ENCODE data around the gene EXO5.
"Not testable (repeated sequence)": the region's sequence is repeated elsewhere in the genome, so short reads cannot be mapped to it uniquely, and the experiment has no call there.

The EXO5 gene

DNA sequence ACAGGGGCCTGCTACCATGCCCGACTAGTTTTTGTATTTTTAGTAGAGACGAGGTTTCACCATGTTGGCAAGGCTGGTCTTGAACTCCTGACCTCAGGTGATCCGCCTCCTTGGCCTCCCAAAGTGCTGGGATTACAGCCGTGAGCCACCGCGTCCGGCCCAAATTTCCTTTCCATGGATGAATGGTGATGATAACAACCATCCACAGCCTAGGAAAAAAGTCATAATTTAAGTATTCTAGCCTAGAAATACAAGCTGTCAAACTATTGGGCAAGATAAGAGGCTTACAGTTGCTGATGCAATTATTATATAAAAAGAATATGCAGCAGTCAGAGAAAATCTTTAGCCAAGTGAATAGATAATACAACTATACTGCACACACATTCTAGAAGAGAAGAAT lies 46.2 kb downstream of the EXO5 start:
- not testable (repeated sequence) for DNase-seq (ENCODE audit: low read depth)

DNA sequence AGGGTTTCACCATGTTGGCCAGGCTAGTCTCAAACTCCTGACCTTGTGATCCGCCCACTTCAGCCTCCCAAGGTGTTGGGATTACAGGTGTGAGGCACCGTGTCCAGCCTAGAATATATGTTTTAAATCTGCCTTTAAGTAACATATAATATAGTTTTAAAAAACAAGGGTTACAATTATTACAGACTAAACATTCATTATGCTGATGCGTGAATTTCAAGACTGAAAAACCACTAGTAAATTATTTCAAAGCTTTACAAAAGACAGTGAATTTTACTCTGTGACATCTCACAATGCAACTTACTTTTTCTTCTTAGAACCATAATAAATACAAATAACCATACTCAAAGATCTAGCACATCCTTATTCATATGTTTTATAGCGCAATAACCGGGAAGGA lies 47.6 kb downstream of the EXO5 start:
- DNase-seq (ENCODE audit: low read depth): no peak

GRCh38 chr1:40558241-40558640 lies 49.7 kb downstream of the EXO5 start:
- not testable (repeated sequence) for DNase-seq (ENCODE audit: low read depth)

DNA sequence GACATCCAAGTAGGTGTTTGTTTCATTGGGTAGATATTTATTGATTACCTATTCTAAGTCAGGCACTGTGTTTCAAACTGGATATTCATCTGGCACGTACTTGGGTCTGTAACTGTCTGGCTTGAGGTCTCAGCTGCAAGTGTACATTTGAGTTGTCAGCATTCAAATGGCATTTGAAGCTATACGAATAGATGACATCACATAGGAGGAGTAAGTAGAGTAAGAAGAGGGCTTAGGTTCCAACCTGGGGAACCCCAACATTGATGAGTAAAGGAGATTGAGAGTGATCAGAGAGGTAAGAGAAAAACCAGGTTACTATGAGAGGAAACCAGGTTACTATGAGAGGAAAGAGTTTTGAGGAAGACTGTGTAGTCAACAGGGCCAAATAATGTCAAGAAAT lies 53.6 kb downstream of the EXO5 start:
- no peak for DNase-seq (ENCODE audit: low read depth)

DNA sequence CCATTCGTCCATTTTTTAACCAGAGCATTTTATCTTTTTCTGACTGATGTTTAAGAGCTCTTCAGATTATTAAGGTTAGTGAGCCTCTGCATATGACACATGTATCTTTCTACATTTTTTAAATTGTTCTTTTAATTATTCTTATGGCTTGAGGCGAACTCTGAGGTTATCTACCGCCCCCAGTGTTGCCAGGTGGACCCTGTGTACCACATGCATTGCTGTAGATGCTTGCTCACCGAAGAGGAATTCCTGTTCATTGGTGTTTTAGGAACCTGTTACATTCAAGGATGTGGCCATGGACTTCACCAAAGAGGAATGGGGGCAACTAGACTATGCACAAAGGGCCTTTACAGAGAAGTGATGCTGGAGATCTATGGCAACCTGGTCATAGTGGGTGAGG lies 54.7 kb downstream of the EXO5 start:
- DNase-seq (ENCODE audit: low read depth): no peak

GRCh38 chr1:40564506-40564905 lies 55.9 kb downstream of the EXO5 start:
- no peak for DNase-seq (ENCODE audit: low read depth)

DNA sequence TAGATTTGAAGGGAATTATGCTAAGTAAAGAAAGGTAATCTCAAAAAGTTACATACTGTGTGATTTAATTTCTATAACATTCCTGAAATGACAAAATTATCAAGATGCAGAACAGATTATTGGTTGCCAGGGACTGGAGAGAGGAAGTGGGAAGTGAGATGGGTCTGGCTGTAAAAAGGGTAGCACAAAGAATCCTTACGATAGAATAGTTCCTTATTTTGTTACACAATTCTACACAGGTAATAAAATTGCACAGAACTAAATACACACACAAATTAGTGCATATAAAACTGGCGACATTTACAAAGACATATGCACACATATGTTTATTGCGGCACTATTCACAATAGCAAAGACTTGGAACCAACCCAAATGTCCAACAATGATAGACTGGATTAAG lies 56.3 kb downstream of the EXO5 start:
- no peak for DNase-seq (ENCODE audit: low read depth)
